PFSK-1 (cell line): ENCODE data around the gene GFRA4.

Source experiments
- FOXP2 ChIP-seq: optimal IDR thresholded peaks from 2 replicates; pipeline ENCODE3; 2011; ENCODE audit warnings: borderline replicate concordance, control low read depth, inconsistent platforms; ENCODE audit not compliant: insufficient read depth; ENCODE audit errors: extremely low read length, extremely low read depth
- POLR2AphosphoS5 ChIP-seq: IDR thresholded peaks from 2 replicates; pipeline ENCODE4 v1.6.1; 2012; ENCODE audit warnings: low read depth, mild to moderate bottlenecking, control low read depth, low read length, moderate library complexity
- REST ChIP-seq, 2 experiments: IDR thresholded peaks; 2 replicates each; pipeline versions ENCODE4 v1.6.1 to v1.8.0; 2011 to 2012; ENCODE audit warnings: low read depth in 2 of 2, low read length in 2 of 2, control low read depth in 1 of 2, inconsistent platforms in 1 of 2, mild to moderate bottlenecking in 1 of 2, moderate library complexity in 1 of 2; ENCODE audit not compliant: insufficient read depth in 1 of 2
- SIN3A ChIP-seq: IDR thresholded peaks from 2 replicates; pipeline ENCODE4 v1.6.1; 2012; ENCODE audit warnings: mild to moderate bottlenecking, low read length, moderate library complexity, borderline replicate concordance; ENCODE audit not compliant: insufficient read depth
- TAF1 ChIP-seq: IDR thresholded peaks from 2 replicates; pipeline ENCODE4 v1.6.1; 2012; ENCODE audit warnings: low read length, control low read depth, borderline replicate concordance; ENCODE audit not compliant: insufficient read depth

GFRA4 gene

GRCh38 chr20:3685341-3685740 is 22.1 kb upstream of the GFRA4 start:
- no peak for TF ChIP-seq REST (IDR thresholded peaks at IDR 0.05; ENCODE audit: insufficient read depth in 1 of 2, low read depth in 2 of 2, low read length in 2 of 2)
- no peak for TF ChIP-seq SIN3A
- TF ChIP-seq POLR2AphosphoS5, result no peak
- TF ChIP-seq FOXP2, result no peak
- no peak for TF ChIP-seq TAF1

- no peak for TF ChIP-seq SIN3A
- no peak for TF ChIP-seq REST (IDR thresholded peaks at IDR 0.05; ENCODE audit: insufficient read depth in 1 of 2, low read depth in 2 of 2, low read length in 2 of 2)
- no peak for TF ChIP-seq TAF1
- no peak for TF ChIP-seq FOXP2
- TF ChIP-seq POLR2AphosphoS5, result no peak
These were observed 19.0 kb upstream of the GFRA4 start, which contains the start of gene ADAM33 for GRCh38 chr20:3681931-3682781. Gene ADAM33 (minus strand): TSS chr20:3682010. CDS start chr20:3682004, 6 bp downstream.

- TF ChIP-seq SIN3A (no peak), TAF1 (no peak), POLR2AphosphoS5 (no peak), REST (IDR thresholded peaks at IDR 0.05; ENCODE audit: insufficient read depth in 1 of 2, low read depth in 2 of 2, low read length in 2 of 2) (no peak), FOXP2 (no peak)
These were observed 18.2 kb upstream of the GFRA4 start for GRCh38 chr20:3681352-3681930.

GRCh38 chr20:3680701-3681351 is 17.6 kb upstream of the GFRA4 start:
- TF ChIP-seq TAF1 (no peak), FOXP2 (no peak), SIN3A (no peak), POLR2AphosphoS5 (no peak), REST (IDR thresholded peaks at IDR 0.05; ENCODE audit: insufficient read depth in 1 of 2, low read depth in 2 of 2, low read length in 2 of 2) (no peak)
